AG09309 (cell line): Measurements from ENCODE around the gene DCUN1D1.
A peak's percentile ranks its signal among the peaks of the same experiment; 100 is the strongest.

Source experiments
- DNase-seq: peaks from one replicate; pipeline ENCODE4 v3.0.0-alpha.2; 2010; ENCODE audit warnings: low read depth
- H3K4me3 ChIP-seq: 2 replicates; pipeline ENCODE4 v1.5.1; 2011; ENCODE audit warnings: mild to moderate bottlenecking, low read depth, low read length, moderate library complexity; ENCODE audit not compliant: control insufficient read depth
- CTCF ChIP-seq: IDR thresholded peaks from 2 replicates; pipeline ENCODE4 v1.5.1; 2011; ENCODE audit warnings: mild to moderate bottlenecking, low read depth, low read length, inconsistent platforms; ENCODE audit not compliant: insufficient read depth, control insufficient read depth; ENCODE audit errors: missing control alignments

DCUN1D1 gene

GRCh38 chr3:182980204-182981037 lies at the start of gene DCUN1D1:
TSS of gene DCUN1D1 (minus strand) at chr3:182980538. CDS start at chr3:182980489, 49 bp downstream.
- no peak for DNase-seq
- H3K4me3 ChIP-seq, result peak within 1 kb of the TSS; percentile 84
- no peak for TF ChIP-seq CTCF

- no peak for TF ChIP-seq CTCF
- DNase-seq, result no peak
- H3K4me3 ChIP-seq, result no peak overlapping the region
These were observed 48.1 kb upstream of the DCUN1D1 start for GRCh38 chr3:183028416-183028815.

- DNase-seq, result no peak
- H3K4me3 ChIP-seq, result no peak overlapping the region
- no peak for TF ChIP-seq CTCF
These were observed 46.9 kb upstream of the DCUN1D1 start for GRCh38 chr3:183027276-183027675.

- no peak for TF ChIP-seq CTCF
- DNase-seq, result no peak
- H3K4me3 ChIP-seq, result no peak overlapping the region
These were observed 42.7 kb upstream of the DCUN1D1 start for GRCh38 chr3:183022936-183023516.

- DNase-seq, result no peak
- TF ChIP-seq CTCF, result no peak
These were observed 38.3 kb upstream of the DCUN1D1 start for GRCh38 chr3:183018421-183019192.

GRCh38 chr3:183015185-183015584 lies 34.8 kb upstream of the DCUN1D1 start:
- TF ChIP-seq CTCF, result no peak
- no peak for DNase-seq
- no peak overlapping the region for H3K4me3 ChIP-seq

More at GRCh38 chr3:183018421-183019192, 38.3 kb upstream of the DCUN1D1 start:
- no peak overlapping the region for H3K4me3 ChIP-seq
